Measurements from ENCODE around the gene LGALS14. TPM values are rescaled to one million over a fixed set of nuclear protein-coding genes. Genes with fewer than 3 reads are reported as not detected.

LGALS14 gene
- total RNA-seq, 1 experiment from 2014 or later = not detected

DNA sequence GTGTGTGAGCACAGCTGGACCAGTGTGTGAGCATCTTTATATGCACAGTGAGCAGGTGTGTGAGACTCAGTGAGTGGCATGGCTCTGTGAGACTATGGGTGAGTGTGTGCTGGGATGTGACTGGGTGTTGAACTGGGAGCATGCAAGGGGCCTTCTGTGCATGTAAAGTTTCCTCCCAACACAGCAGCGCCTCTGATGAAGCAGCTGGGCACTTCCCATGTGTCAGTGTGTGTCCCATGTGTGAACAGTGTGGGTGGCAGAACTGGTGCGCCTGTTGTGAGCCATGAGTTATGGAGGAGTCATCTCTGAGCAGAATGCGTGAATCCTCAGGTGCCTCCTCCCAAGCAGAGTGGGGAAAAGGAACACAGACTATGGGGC is 24.5 kb upstream of the LGALS14 start:
- Histone ChIP-seq H4K20me1 (ENCODE audit: low read length) (no peaks in the 10 kb centered on the region), H3K79me2 (ENCODE audit: low read length) (no peaks in the 10 kb centered on the region), H3K36me3 (ENCODE audit: low read depth, low read length) (no peaks in the 10 kb centered on the region), H3K9me2 (replicated peaks; ENCODE audit: low read length) (no peaks in the 10 kb centered on the region), H2AFZ (ENCODE audit: low read length) (no peak overlapping the region), H3F3A (ENCODE audit: low read length, unreplicated experiment) (no peaks in the 10 kb centered on the region), H3K9ac (ENCODE audit: low read length) (no peak overlapping the region), H3K4me1 (ENCODE audit: insufficient read depth, low read length) (peaks cover 13% of the 10 kb centered on the region), H3K9me3 (ENCODE audit: low read length) (no peaks in the 10 kb centered on the region), H3K27me3 (ENCODE audit: low read length) (no peaks in the 10 kb centered on the region), H3K4me2 (ENCODE audit: low read length) (no peak overlapping the region), H3K4me3 (ENCODE audit: low read length) (no peak overlapping the region), H3K27ac (ENCODE audit: low read length) (no peak overlapping the region)
- BruUV-seq (replicated peaks) = no TSS peak
- ChIA-PET POLR2A (ENCODE audit: unreplicated experiment) (no interaction called here), CTCF (no interaction called here)
- TF ChIP-seq EZH2phosphoT487 (IDR thresholded peaks at IDR 0.05; ENCODE audit: borderline replicate concordance, low read length) (no peak), EZH2 (IDR thresholded peaks at IDR 0.05; ENCODE audit: low read length, unreplicated experiment) (no peak)
- TF ChIP-seq, protein P1, sequence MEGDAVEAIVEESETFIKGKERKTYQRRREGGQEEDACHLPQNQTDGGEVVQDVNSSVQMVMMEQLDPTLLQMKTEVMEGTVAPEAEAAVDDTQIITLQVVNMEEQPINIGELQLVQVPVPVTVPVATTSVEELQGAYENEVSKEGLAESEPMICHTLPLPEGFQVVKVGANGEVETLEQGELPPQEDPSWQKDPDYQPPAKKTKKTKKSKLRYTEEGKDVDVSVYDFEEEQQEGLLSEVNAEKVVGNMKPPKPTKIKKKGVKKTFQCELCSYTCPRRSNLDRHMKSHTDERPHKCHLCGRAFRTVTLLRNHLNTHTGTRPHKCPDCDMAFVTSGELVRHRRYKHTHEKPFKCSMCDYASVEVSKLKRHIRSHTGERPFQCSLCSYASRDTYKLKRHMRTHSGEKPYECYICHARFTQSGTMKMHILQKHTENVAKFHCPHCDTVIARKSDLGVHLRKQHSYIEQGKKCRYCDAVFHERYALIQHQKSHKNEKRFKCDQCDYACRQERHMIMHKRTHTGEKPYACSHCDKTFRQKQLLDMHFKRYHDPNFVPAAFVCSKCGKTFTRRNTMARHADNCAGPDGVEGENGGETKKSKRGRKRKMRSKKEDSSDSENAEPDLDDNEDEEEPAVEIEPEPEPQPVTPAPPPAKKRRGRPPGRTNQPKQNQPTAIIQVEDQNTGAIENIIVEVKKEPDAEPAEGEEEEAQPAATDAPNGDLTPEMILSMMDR (conservative IDR thresholded peaks at IDR 0.05; ENCODE audit: low read depth, low read length) = no peak
- intact Hi-C loops (cut with micrococcal nuclease) = no loop called here
- ATAC-seq = no peak
- DNase-seq = no peak

DNA sequence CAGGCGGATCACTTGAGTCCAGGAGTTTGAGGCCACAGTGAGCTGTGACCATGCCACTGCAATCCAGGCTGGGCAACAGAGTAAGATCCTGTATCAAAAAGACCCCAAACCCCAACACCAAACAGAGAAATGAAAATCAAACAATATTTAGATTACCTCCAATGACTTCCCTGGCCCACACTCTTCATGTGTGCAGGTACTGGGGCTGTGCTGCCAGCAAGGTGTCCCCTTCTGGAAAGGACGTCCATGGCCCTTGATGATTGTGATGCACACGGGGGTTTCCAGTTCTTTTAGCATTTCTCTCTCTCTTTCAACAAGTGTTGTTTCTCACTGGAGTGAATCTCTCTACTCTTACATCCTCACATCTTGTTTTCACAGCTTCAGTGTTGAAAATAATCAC is 23.7 kb upstream of the LGALS14 start:
- Histone ChIP-seq H3K4me3 (ENCODE audit: low read length) (no peak overlapping the region), H3K9ac (ENCODE audit: low read length) (no peak overlapping the region), H3K36me3 (ENCODE audit: low read depth, low read length) (no peaks in the 10 kb centered on the region), H3K27ac (ENCODE audit: low read length) (no peak overlapping the region), H3K4me2 (ENCODE audit: low read length) (no peak overlapping the region), H3K79me2 (ENCODE audit: low read length) (no peaks in the 10 kb centered on the region), H3K4me1 (ENCODE audit: insufficient read depth, low read length) (peaks cover 13% of the 10 kb centered on the region), H3K27me3 (ENCODE audit: low read length) (no peaks in the 10 kb centered on the region), H2AFZ (ENCODE audit: low read length) (no peak overlapping the region), H4K20me1 (ENCODE audit: low read length) (no peaks in the 10 kb centered on the region), H3K9me3 (ENCODE audit: low read length) (no peaks in the 10 kb centered on the region), H3K9me2 (replicated peaks; ENCODE audit: low read length) (no peaks in the 10 kb centered on the region), H3F3A (ENCODE audit: low read length, unreplicated experiment) (no peaks in the 10 kb centered on the region)
- TF ChIP-seq, protein P1 (conservative IDR thresholded peaks at IDR 0.05; ENCODE audit: low read depth, low read length) = no peak
- TF ChIP-seq EZH2 (IDR thresholded peaks at IDR 0.05; ENCODE audit: low read length, unreplicated experiment) (no peak), EZH2phosphoT487 (IDR thresholded peaks at IDR 0.05; ENCODE audit: borderline replicate concordance, low read length) (no peak)
- ChIA-PET CTCF (no interaction called here), POLR2A (ENCODE audit: unreplicated experiment) (no interaction called here)
- BruUV-seq (replicated peaks) = no TSS peak
- DNase-seq (no peak), ATAC-seq (no peak)
- intact Hi-C loops (cut with micrococcal nuclease) = no loop called here

DNA sequence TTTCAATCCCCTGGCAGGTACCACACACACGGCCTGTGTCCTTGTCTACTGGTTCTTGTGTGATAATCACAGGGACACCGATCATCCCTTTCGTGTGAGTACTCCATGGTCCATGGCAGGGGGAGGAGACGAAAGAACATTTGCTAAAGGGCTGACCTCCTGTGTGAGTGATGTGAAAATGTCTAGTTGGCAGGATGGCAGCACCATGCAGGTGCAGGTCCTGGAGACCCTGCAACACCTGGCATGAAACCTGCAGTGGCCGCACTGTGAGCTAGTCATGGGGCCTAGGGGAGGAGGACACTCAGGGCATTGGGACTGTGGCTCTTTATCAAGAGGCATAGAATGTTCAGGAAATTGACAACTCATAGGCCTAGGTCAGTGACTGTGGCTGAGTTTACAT is 22.9 kb upstream of the LGALS14 start:
- BruUV-seq (replicated peaks) = no TSS peak
- Histone ChIP-seq H4K20me1 (ENCODE audit: low read length) (no peaks in the 10 kb centered on the region), H3K27me3 (ENCODE audit: low read length) (no peaks in the 10 kb centered on the region; the same call in 1 of the 2 replicates), H3K4me3 (ENCODE audit: low read length) (no peak overlapping the region), H3K79me2 (ENCODE audit: low read length) (no peaks in the 10 kb centered on the region), H3K9me3 (ENCODE audit: low read length) (no peaks in the 10 kb centered on the region), H3K9ac (ENCODE audit: low read length) (no peak overlapping the region), H3K27ac (ENCODE audit: low read length) (no peak overlapping the region), H3K36me3 (ENCODE audit: low read depth, low read length) (no peaks in the 10 kb centered on the region), H2AFZ (ENCODE audit: low read length) (no peak overlapping the region), H3F3A (ENCODE audit: low read length, unreplicated experiment) (no peaks in the 10 kb centered on the region), H3K4me1 (ENCODE audit: insufficient read depth, low read length) (peaks cover 10% of the 10 kb centered on the region; the same call in 1 of the 2 replicates), H3K9me2 (replicated peaks; ENCODE audit: low read length) (no peaks in the 10 kb centered on the region), H3K4me2 (ENCODE audit: low read length) (no peak overlapping the region)
- POLR2A ChIA-PET (ENCODE audit: unreplicated experiment) = no interaction called here
- intact Hi-C loops (cut with micrococcal nuclease) = no loop called here
- ATAC-seq (no peak), DNase-seq (no peak)
- TF ChIP-seq, protein P1 (conservative IDR thresholded peaks at IDR 0.05; ENCODE audit: low read depth, low read length) = no peak
- TF ChIP-seq EZH2 (IDR thresholded peaks at IDR 0.05; ENCODE audit: low read length, unreplicated experiment) (no peak), EZH2phosphoT487 (IDR thresholded peaks at IDR 0.05; ENCODE audit: borderline replicate concordance, low read length) (no peak)
- CTCF ChIA-PET = no interaction called here

Data from PC-3 (cell line).